ENCODE results near the gene GC.

GRCh38 chr4:71732706-71733105, 51.2 kb downstream of the GC start:
- TF ChIP-seq CTCF (IDR thresholded peaks at IDR 0.05; ENCODE audit: low read depth, low read length, poor library complexity, severe bottlenecking) (peak; percentile 8), EZH2phosphoT487 (IDR thresholded peaks at IDR 0.05; ENCODE audit: borderline replicate concordance, low read length) (no peak)

All from DOHH2 (cell line).